HepG2 (cell line): ENCODE results near the gene GDF9. TPM values are rescaled to one million over a fixed set of nuclear protein-coding genes. Genes with fewer than 3 reads are reported as not detected.

Experiments
- BHLHE40 ChIP-seq: IDR thresholded peaks from 2 replicates; pipeline ENCODE4 v1.6.1; 2011; ENCODE audit warnings: low read length, improper control_type of control experiment
- HES4 ChIP-seq: sonication (generic); formaldehyde crosslinking; IDR thresholded peaks from 2 replicates; pipeline ENCODE4 v1.9.0; 2021; ENCODE audit warnings: mild to moderate bottlenecking, missing genetic modification reagents, borderline replicate concordance
- HNF4A ChIP-seq: sonication (generic); formaldehyde crosslinking; IDR thresholded peaks from 2 replicates; pipeline ENCODE4 v1.4.0; 2020; ENCODE audit warnings: missing genetic modification reagents
- HNRNPK ChIP-seq: fragments of 200-400 bp; formaldehyde crosslinking; IDR thresholded peaks from 2 replicates; pipeline ENCODE4 v1.6.1; 2018; ENCODE audit warnings: low read length, low read depth, moderate library complexity, mild to moderate bottlenecking; ENCODE audit not compliant: poor library complexity, severe bottlenecking
- HNRNPLL ChIP-seq: fragments of 200-400 bp; formaldehyde crosslinking; IDR thresholded peaks from 2 replicates; pipeline ENCODE4 v1.6.1; 2017; ENCODE audit warnings: mild to moderate bottlenecking, low read depth, low read length; ENCODE audit not compliant: poor library complexity, severe bottlenecking
- KLF6 ChIP-seq: IDR thresholded peaks from 2 replicates; pipeline ENCODE4 v1.8.0; 2016; ENCODE audit warnings: missing biosample characterization, missing genetic modification reagents
- PCBP1 ChIP-seq: fragments of 200-400 bp; formaldehyde crosslinking; IDR thresholded peaks from 2 replicates; pipeline ENCODE4 v1.6.1; 2017; ENCODE audit warnings: mild to moderate bottlenecking, low read depth, low read length, borderline replicate concordance
- RXRB ChIP-seq: IDR thresholded peaks from 2 replicates; pipeline ENCODE4 v1.6.1; 2016; ENCODE audit warnings: borderline replicate concordance, missing genetic modification reagents, missing compliant biosample characterization
- SALL1 ChIP-seq: sonication (generic); formaldehyde crosslinking; IDR thresholded peaks from 2 replicates; pipeline ENCODE4 v1.8.0; 2022; ENCODE audit warnings: mild to moderate bottlenecking, missing genetic modification reagents
- SOX5 ChIP-seq: IDR thresholded peaks from 2 replicates; pipeline ENCODE4 v1.6.1; 2016; ENCODE audit warnings: borderline replicate concordance
- SSRP1 ChIP-seq: IDR thresholded peaks from 2 replicates; pipeline ENCODE4 v1.6.1; 2016; ENCODE audit warnings: control low read depth
- STAT5B ChIP-seq: sonication (generic); formaldehyde crosslinking; IDR thresholded peaks from 2 replicates; pipeline ENCODE4 v1.4.0; 2020; ENCODE audit warnings: missing genetic modification reagents
- TFAP4 ChIP-seq: sonication (generic); IDR thresholded peaks from 2 replicates; pipeline ENCODE4 v1.6.1; 2016; ENCODE audit warnings: low read depth, borderline replicate concordance
- ZFP37 ChIP-seq: sonication (generic); formaldehyde crosslinking; IDR thresholded peaks from 2 replicates; pipeline ENCODE4 v1.4.0; 2020; ENCODE audit warnings: missing genetic modification reagents, borderline replicate concordance
- ZFP90 ChIP-seq: sonication (generic); formaldehyde crosslinking; IDR thresholded peaks from 2 replicates; pipeline ENCODE4 v1.8.0; 2022; ENCODE audit warnings: missing genetic modification reagents, mild to moderate bottlenecking, inconsistent platforms, borderline replicate concordance
- ZNF44 ChIP-seq: sonication (generic); formaldehyde crosslinking; IDR thresholded peaks from 2 replicates; pipeline ENCODE4 v1.5.1; 2020; ENCODE audit warnings: mild to moderate bottlenecking, missing genetic modification reagents
- ZNF512 ChIP-seq: sonication (generic); formaldehyde crosslinking; IDR thresholded peaks from 2 replicates; pipeline ENCODE4 v1.4.0; 2020; ENCODE audit warnings: mild to moderate bottlenecking, missing genetic modification reagents
- ZNF547 ChIP-seq: sonication (generic); formaldehyde crosslinking; IDR thresholded peaks from 2 replicates; pipeline ENCODE4 v1.5.1; 2020; ENCODE audit warnings: mild to moderate bottlenecking, missing genetic modification reagents
- polyA plus RNA-seq, 8 experiments: library from polyadenylated mRNA; depleted of rRNA in 3 of 8; stranded (reverse) in 7 of 8; unstranded in 1 of 8; fragments of >200 nt; fragmentation: Illumina TruSeq in 4 of 8; extraction: Trizol in 4 of 8; gene quantifications; 2 replicates each; pipeline versions ENCODE4 v1.2.1 to v1.2.3, GENCODE V29; 2011 to 2016; ENCODE audit warnings: low read depth in 4 of 8, missing spikeins in 1 of 8, mixed read lengths in 1 of 8; ENCODE audit not compliant: insufficient read depth in 1 of 8
- total RNA-seq, 5 experiments: library from RNA; depleted of rRNA; stranded (reverse); fragments of >200 nt; fragmentation: Illumina TruSeq; extraction: Trizol; gene quantifications; 2 replicates each; pipeline ENCODE4 v1.2.3, GENCODE V29; 2016; ENCODE audit warnings: low read depth in 1 of 5
- TF ChIP-seq, protein P1 (sequence below): sonication (generic); formaldehyde crosslinking; IDR thresholded peaks from 2 replicates; pipeline ENCODE4 v1.9.0; 2021; ENCODE audit warnings: missing genetic modification reagents, borderline replicate concordance
- TF ChIP-seq, protein P2 (sequence below): sonication (generic); formaldehyde crosslinking; IDR thresholded peaks from 2 replicates; pipeline ENCODE4 v1.5.1; 2020; ENCODE audit warnings: mild to moderate bottlenecking, missing genetic modification reagents

GDF9 gene
- total and polyA plus RNA-seq, 2 of the 13 experiments (the other 11 are each of a cell fraction or from before 2014, with no cell fraction given): 0.33 to 0.38 TPM

- TF ChIP-seq, protein P1, sequence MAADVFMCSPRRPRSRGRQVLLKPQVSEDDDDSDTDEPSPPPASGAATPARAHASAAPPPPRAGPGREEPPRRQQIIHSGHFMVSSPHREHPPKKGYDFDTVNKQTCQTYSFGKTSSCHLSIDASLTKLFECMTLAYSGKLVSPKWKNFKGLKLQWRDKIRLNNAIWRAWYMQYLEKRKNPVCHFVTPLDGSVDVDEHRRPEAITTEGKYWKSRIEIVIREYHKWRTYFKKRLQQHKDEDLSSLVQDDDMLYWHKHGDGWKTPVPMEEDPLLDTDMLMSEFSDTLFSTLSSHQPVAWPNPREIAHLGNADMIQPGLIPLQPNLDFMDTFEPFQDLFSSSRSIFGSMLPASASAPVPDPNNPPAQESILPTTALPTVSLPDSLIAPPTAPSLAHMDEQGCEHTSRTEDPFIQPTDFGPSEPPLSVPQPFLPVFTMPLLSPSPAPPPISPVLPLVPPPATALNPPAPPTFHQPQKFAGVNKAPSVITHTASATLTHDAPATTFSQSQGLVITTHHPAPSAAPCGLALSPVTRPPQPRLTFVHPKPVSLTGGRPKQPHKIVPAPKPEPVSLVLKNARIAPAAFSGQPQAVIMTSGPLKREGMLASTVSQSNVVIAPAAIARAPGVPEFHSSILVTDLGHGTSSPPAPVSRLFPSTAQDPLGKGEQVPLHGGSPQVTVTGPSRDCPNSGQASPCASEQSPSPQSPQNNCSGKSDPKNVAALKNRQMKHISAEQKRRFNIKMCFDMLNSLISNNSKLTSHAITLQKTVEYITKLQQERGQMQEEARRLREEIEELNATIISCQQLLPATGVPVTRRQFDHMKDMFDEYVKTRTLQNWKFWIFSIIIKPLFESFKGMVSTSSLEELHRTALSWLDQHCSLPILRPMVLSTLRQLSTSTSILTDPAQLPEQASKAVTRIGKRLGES (CRISPR knock-in tag): no peak
- peak; percentile 50; the same call in 1 of the 2 replicates for TF ChIP-seq SALL1 (CRISPR knock-in tag)
- no peak for TF ChIP-seq ZNF512 (CRISPR knock-in tag)
- TF ChIP-seq SSRP1 (CRISPR knock-in tag): no peak; the same call in 1 of the 2 replicates
- peak; percentile 19; the same call in 1 of the 2 replicates for TF ChIP-seq RXRB
- TF ChIP-seq HNRNPLL: peak; percentile 81
- TF ChIP-seq ZNF547 (CRISPR knock-in tag): peak; percentile 41; the same call in 1 of the 2 replicates
- TF ChIP-seq HNF4A (CRISPR knock-in tag): 0 out of 2 replicates have a peak, but pooled peaks have one; percentile 12
- TF ChIP-seq ZFP90 (CRISPR knock-in tag): peak; percentile 58; the same call in 1 of the 2 replicates
- TF ChIP-seq BHLHE40: peak; percentile 62
- TF ChIP-seq ZFP37 (CRISPR knock-in tag): 0 out of 2 replicates have a peak, but pooled peaks have one; percentile 36
- peak; percentile 49; the same call in 1 of the 2 replicates for TF ChIP-seq TFAP4
- peak; percentile 55; the same call in 1 of the 2 replicates for TF ChIP-seq HES4 (CRISPR knock-in tag)
- TF ChIP-seq, protein P2, sequence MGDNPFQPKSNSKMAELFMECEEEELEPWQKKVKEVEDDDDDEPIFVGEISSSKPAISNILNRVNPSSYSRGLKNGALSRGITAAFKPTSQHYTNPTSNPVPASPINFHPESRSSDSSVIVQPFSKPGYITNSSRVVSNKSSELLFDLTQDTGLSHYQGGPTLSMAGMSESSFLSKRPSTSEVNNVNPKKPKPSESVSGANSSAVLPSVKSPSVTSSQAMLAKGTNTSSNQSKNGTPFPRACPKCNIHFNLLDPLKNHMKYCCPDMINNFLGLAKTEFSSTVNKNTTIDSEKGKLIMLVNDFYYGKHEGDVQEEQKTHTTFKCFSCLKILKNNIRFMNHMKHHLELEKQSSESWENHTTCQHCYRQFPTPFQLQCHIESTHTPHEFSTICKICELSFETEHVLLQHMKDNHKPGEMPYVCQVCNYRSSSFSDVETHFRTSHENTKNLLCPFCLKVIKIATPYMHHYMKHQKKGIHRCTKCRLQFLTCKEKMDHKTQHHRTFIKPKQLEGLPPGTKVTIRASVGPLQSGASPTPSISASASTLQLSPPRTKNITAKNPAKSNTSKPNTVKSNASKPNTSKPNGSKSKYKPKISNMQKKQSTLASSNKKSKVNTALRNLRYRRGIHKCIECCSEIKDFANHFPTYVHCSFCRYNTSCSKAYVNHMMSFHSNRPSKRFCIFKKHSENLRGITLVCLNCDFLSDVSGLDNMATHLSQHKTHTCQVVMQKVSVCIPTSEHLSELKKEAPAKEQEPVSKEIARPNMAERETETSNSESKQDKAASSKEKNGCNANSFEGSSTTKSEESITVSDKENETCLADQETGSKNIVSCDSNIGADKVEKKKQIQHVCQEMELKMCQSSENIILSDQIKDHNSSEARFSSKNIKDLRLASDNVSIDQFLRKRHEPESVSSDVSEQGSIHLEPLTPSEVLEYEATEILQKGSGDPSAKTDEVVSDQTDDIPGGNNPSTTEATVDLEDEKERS: peak; percentile 29; the same call in 1 of the 2 replicates
- no peak for TF ChIP-seq PCBP1
- TF ChIP-seq KLF6 (CRISPR knock-in tag): 0 out of 2 replicates have a peak, but pooled peaks have one; percentile 60
- no peak for TF ChIP-seq STAT5B (CRISPR knock-in tag)
- TF ChIP-seq SOX5: no peak
- TF ChIP-seq ZNF44 (CRISPR knock-in tag): 0 out of 2 replicates have a peak, but pooled peaks have one; percentile 56
- TF ChIP-seq HNRNPK: no peak
These were observed 36.4 kb downstream of the GDF9 start (continued) for GRCh38 chr5:132829742-132830435.
